Heart left ventricle (tissue), 16 donors: Measurements from ENCODE around the gene LMAN1L. TPM values are rescaled to one million over a fixed set of nuclear protein-coding genes. Genes with fewer than 3 reads are reported as not detected.
A peak's percentile ranks its signal among the peaks of the same experiment; 100 is the strongest.

Source experiments
- ATAC-seq, 4 donors: fragments of 200-7000 bp; cut with Tn5 transposase; one replicate each; pipeline ENCODE4 v1.9.1; 2020 to 2022; ENCODE audit warnings: moderate library complexity in 4 of 4, mild to moderate bottlenecking in 3 of 4, moderate number of reproducible peaks in 1 of 4
- DNase-seq, 5 donors: peaks; one replicate each; pipeline ENCODE4 v3.0.0-alpha.2; 2020
- H3K27ac ChIP-seq, 12 donors: fragments of 200-600 bp; sonication (generic) in 4 of 12; one replicate each; pipeline versions ENCODE4 v1.5.0 to v1.8.0; 2016 to 2022; ENCODE audit warnings: mild to moderate bottlenecking in 2 of 12
- H3K27me3 ChIP-seq, 9 donors: fragments of 200-600 bp; sonication (generic) in 2 of 9; one replicate each; pipeline versions ENCODE4 v1.5.1 to v1.8.0; 2016 to 2022; ENCODE audit warnings: mild to moderate bottlenecking in 3 of 9
- H3K36me3 ChIP-seq, 9 donors: fragments of 200-600 bp; sonication (generic) in 2 of 9; one replicate each; pipeline versions ENCODE4 v1.5.0 to v1.8.0; 2018 to 2022; ENCODE audit warnings: mild to moderate bottlenecking in 2 of 9
- H3K4me1 ChIP-seq, 12 donors: fragments of 200-600 bp; sonication (generic) in 4 of 12; one replicate each; pipeline versions ENCODE4 v1.5.0 to v1.8.0; 2016 to 2022; ENCODE audit warnings: mild to moderate bottlenecking in 3 of 12
- H3K4me3 ChIP-seq, 12 donors: fragments of 200-600 bp; sonication (generic) in 4 of 12; one replicate each; pipeline versions ENCODE4 v1.5.0 to v1.8.0; 2017 to 2022; ENCODE audit warnings: mild to moderate bottlenecking in 9 of 12, moderate library complexity in 4 of 12
- H3K9me3 ChIP-seq, 12 donors: fragments of 200-600 bp; sonication (generic) in 4 of 12; one replicate each; pipeline versions ENCODE4 v1.5.0 to v1.8.0; 2016 to 2022; ENCODE audit warnings: mild to moderate bottlenecking in 1 of 12
- CTCF ChIP-seq, 12 donors: fragments of 200-600 bp; sonication (generic) in 4 of 12; IDR thresholded peaks; one replicate each; pipeline versions ENCODE4 v1.5.0 to v1.8.0; 2018 to 2022; ENCODE audit warnings: antibody characterized with exemption in 12 of 12, mild to moderate bottlenecking in 5 of 12
- POLR2A ChIP-seq, 2 donors: fragments of 450-650 bp; IDR thresholded peaks; one replicate each; pipeline ENCODE4 v1.6.1; 2017; ENCODE audit warnings: antibody characterized with exemption in 2 of 2, mild to moderate bottlenecking in 2 of 2, moderate library complexity in 2 of 2
- WGBS, 4 donors: extraction: QIAGEN DNeasy Blood & Tissue Kit in 2 of 4; methylation state at CpG; one replicate each; pipeline versions ENCODE4 v1.1.5 to v1.1.7; 2013 to 2018; 5-methylcytosine and 5-hydroxymethylcytosine counted together
- intact Hi-C, 10 donors: fragments of 100-400 bp; cut with DNase I; formaldehyde crosslinking; loops; one replicate each; pipeline versions ENCODE4 v1.11.1 to v1.14.2; 2022
- polyA plus RNA-seq, 2 donors: library from polyadenylated mRNA; stranded (reverse); fragments of 200-250 nt; gene quantifications; one replicate each; pipeline ENCODE4 v1.2.3, GENCODE V29; 2013
- total RNA-seq, 9 donors: library from RNA; depleted of rRNA in 2 of 9; stranded (reverse); fragments of >200 nt in 2 of 9; fragmentation: NEBNext Ultra II Directional in 3 of 9; extraction: Animal tissue kit (Norgen Biotek cat#: 25700) in 3 of 9; gene quantifications; one replicate each; pipeline versions ENCODE4 v1.1.0 to v1.2.4, GENCODE V29; 2016 to 2023
- donor health status: ischemic (EF 13 %, LVEDD 7.1; RV severe dilation, severe dysfunction).
- donor health status: healthy with polysubstance abuse.
- donor health status: DM: no; HTN: yes; CAD: no.
- donor health status: DM: no; HTN: no; CAD: no.
- donor health status: ischemic (EF 25% LVEDD 6.9; RV normal size, moderate dysfunction).
- donor health status: ischemic (EF 25% LVEDD 5.7; RV mildly dilated, moderate dysfunction).
- donor health status: healthy.
- donor health status: DM: yes; HTN: yes; CAD: no.
- donor health status: ischemic (EF 35%, LVEDD 5.7; RV mildly dilated, moderate dysfunction).
- donor health status: nonischemic (EF 11% LVEDD 7.7; RV severe dilation, severe dysfunction).
- donor health status: DM: yes; HTN: yes; CAD: no.
- donor health status: PGD.
- donor health status: ischemic (EF 29% LVEDD 5.4; RV normal size, mild dysfunction).
- donor health status: nonischemic (EF 23%, LVEDD 6.1; RV moderate dilation, normal function).

LMAN1L gene
- total and polyA plus RNA-seq, 11 donors: 0.19 to 16.3 (median 6.8) TPM; not detected in 1

- ATAC-seq (no peak), DNase-seq (no peak)
- no peak overlapping the region for H3K4me3 ChIP-seq
- no peaks in the 10 kb centered on the region for H3K9me3 ChIP-seq
- TF ChIP-seq POLR2A (IDR thresholded peaks at IDR 0.05): no peak
- TF ChIP-seq CTCF (IDR thresholded peaks at IDR 0.05): no peak
- H3K27me3 ChIP-seq: no peaks in the 10 kb centered on the region
- peaks cover 6 to 90% (median 50%) of the 10 kb centered on the region in 12 donors for H3K4me1 ChIP-seq
- H3K27ac ChIP-seq: peak overlapping the region in 1 of 12 donors; percentile 55
- 90 to 93% (median 93%) methylated on average over 9 of the region's 9 CpGs for WGBS, 4 donors
- H3K36me3 ChIP-seq: peaks cover 0 to 40% (median 10%) of the 10 kb centered on the region in 9 donors
- intact Hi-C loops: no loop called here
These were observed 17.7 kb upstream of the LMAN1L start for GRCh38 chr15:74794970-74795349.

GRCh38 chr15:74795966-74796625 lies 16.5 kb upstream of the LMAN1L start:
- Histone ChIP-seq H3K27ac (peak overlapping the region in 1 of 12 donors; percentile 55), H3K9me3 (no peaks in the 10 kb centered on the region), H3K36me3 (peaks cover 0 to 50% (median 18%) of the 10 kb centered on the region in 9 donors), H3K4me3 (no peak overlapping the region), H3K4me1 (peaks cover 0 to 86% (median 43%) of the 10 kb centered on the region in 12 donors), H3K27me3 (no peaks in the 10 kb centered on the region)
- TF ChIP-seq CTCF (IDR thresholded peaks at IDR 0.05) (no peak), POLR2A (IDR thresholded peaks at IDR 0.05) (no peak)
- ATAC-seq: no peak
- DNase-seq: no peak
- intact Hi-C loops: no loop called here
- WGBS, 4 donors: 89 to 94% (median 93%) methylated on average over 14 of the region's 14 CpGs

- peak overlapping the region in 6 of 12 donors; percentile 12 to 71 (median 46) for H3K27ac ChIP-seq
- intact Hi-C loops: loop anchor here in 1 of 10 donors (2.0 kb wide), 1 partner anchor 26 kb away; no protein-coding TSS in a partner anchor
- ATAC-seq: peak; percentile 66 to 73 (median 70)
- TF ChIP-seq POLR2A (IDR thresholded peaks at IDR 0.05) (no peak), CTCF (IDR thresholded peaks at IDR 0.05) (peak in 7 of 12 donors; percentile 7 to 33 (median 17))
- H3K4me1 ChIP-seq: peaks cover 0 to 61% (median 20%) of the 10 kb centered on the region in 12 donors
- 65 to 85% (median 69%) methylated on average over 21 to 25 of the region's 25 CpGs for WGBS, 4 donors
- DNase-seq: peak in 2 of 5 donors; percentile 70 to 76
- H3K9me3 ChIP-seq: no peaks in the 10 kb centered on the region
- H3K4me3 ChIP-seq: no peak overlapping the region
- H3K36me3 ChIP-seq: peaks cover 0 to 63% (median 43%) of the 10 kb centered on the region in 9 donors
- no peaks in the 10 kb centered on the region for H3K27me3 ChIP-seq
These were observed 14.0 kb upstream of the LMAN1L start for GRCh38 chr15:74798388-74799254.
